SK-N-SH (cell line): ENCODE data around the gene AGMO. TPM values are rescaled to one million over a fixed set of nuclear protein-coding genes. Genes with fewer than 3 reads are reported as not detected.

Source experiments
- CTCF ChIA-PET: fragments of 300-600, 350-600 bp; formaldehyde crosslinking; extraction: SDS; loops from one replicate; lab custom pipeline; 2021; lab: Yijun Ruan, JAX
- POLR2A ChIA-PET: fragments of 350-600 bp; sonication (Branson Sonifier 250); formaldehyde crosslinking; extraction: SDS; loops from one replicate; lab custom pipeline; 2020; ENCODE audit warnings: antibody characterized with exemption, inconsistent platforms; lab: Yijun Ruan, JAX
- DNase-seq: peaks from one replicate; pipeline ENCODE4 v3.0.0; 2012
- H2AFZ ChIP-seq: fragments of 200-600 bp; sonication (generic); 2 replicates; pipeline ENCODE4 v1.8.1; 2016; ENCODE audit warnings: antibody characterized with exemption, mild to moderate bottlenecking, low read depth
- H3F3A ChIP-seq: fragments of 200-600 bp; sonication (generic); replicated peaks from 2 replicates; pipeline ENCODE3; 2016; ENCODE audit warnings: antibody characterized with exemption, mild to moderate bottlenecking; ENCODE audit not compliant: insufficient read depth
- H3K27ac ChIP-seq, 2 experiments: fragments of 200-500 bp in 1 of 2; fragments of 200-600 bp in 1 of 2; sonication (Bioruptor generic) in 1 of 2; sonication (generic), shearing (Covaris generic) in 1 of 2; 2 replicates each; pipeline versions ENCODE4 v1.5.1 to v1.6.1; 2014 to 2016; ENCODE audit warnings: low read depth in 2 of 2, inconsistent platforms in 1 of 2, low read length in 1 of 2, mild to moderate bottlenecking in 1 of 2, mixed read lengths in 1 of 2
- H3K27me3 ChIP-seq: fragments of 200-600 bp; sonication (generic), shearing (Covaris generic); 2 replicates; pipeline ENCODE4 v1.6.1; 2016; ENCODE audit warnings: mixed run types; ENCODE audit not compliant: insufficient read depth
- H3K36me3 ChIP-seq, 2 experiments: fragments of 200-500 bp in 1 of 2; fragments of 200-600 bp in 1 of 2; sonication (Bioruptor generic) in 1 of 2; sonication (generic) in 1 of 2; replicated peaks in 1 of 2; 2 replicates each; pipeline versions ENCODE3 to v1.5.1; 2014 to 2016; ENCODE audit warnings: low read length in 1 of 2, mild to moderate bottlenecking in 1 of 2; ENCODE audit not compliant: insufficient read depth in 2 of 2, control insufficient read depth in 1 of 2
- H3K4me1 ChIP-seq, 2 experiments: fragments of 200-500 bp in 1 of 2; fragments of 200-600 bp in 1 of 2; sonication (Bioruptor generic) in 1 of 2; sonication (generic), shearing (Covaris generic) in 1 of 2; 2 replicates each; pipeline versions ENCODE4 v1.5.1 to v1.6.1; 2014 to 2016; ENCODE audit warnings: low read depth in 1 of 2, low read length in 1 of 2, mixed run types in 1 of 2; ENCODE audit not compliant: insufficient read depth in 2 of 2, control insufficient read depth in 1 of 2
- H3K4me2 ChIP-seq: fragments of 200-600 bp; sonication (generic), shearing (Covaris generic); 2 replicates; pipeline ENCODE4 v1.6.1; 2017; ENCODE audit warnings: mixed run types
- H3K4me3 ChIP-seq, 2 experiments: fragments of 200-500 bp in 1 of 2; fragments of 200-600 bp in 1 of 2; sonication (Bioruptor generic) in 1 of 2; sonication (generic), shearing (Covaris generic) in 1 of 2; 2 replicates each; pipeline versions ENCODE4 v1.5.1 to v1.8.1; 2014 to 2016; ENCODE audit warnings: low read depth in 2 of 2, inconsistent platforms in 1 of 2, low read length in 1 of 2, mild to moderate bottlenecking in 1 of 2, mixed read lengths in 1 of 2, moderate library complexity in 1 of 2
- H3K79me2 ChIP-seq: fragments of 200-600 bp; sonication (generic); 2 replicates; pipeline ENCODE4 v1.8.1; 2017; ENCODE audit warnings: mild to moderate bottlenecking; ENCODE audit not compliant: insufficient read depth
- H3K9ac ChIP-seq: fragments of 200-600 bp; sonication (generic); 2 replicates; pipeline ENCODE4 v1.6.1; 2017; ENCODE audit warnings: mixed run types
- H3K9me2 ChIP-seq: fragments of 200-600 bp; sonication (generic); 2 replicates; pipeline ENCODE4 v1.6.1; 2017; ENCODE audit warnings: mixed run types
- H3K9me3 ChIP-seq: fragments of 200-600 bp; sonication (generic); 2 replicates; pipeline ENCODE4 v1.6.1; 2017; ENCODE audit warnings: mixed run types, mild to moderate bottlenecking, moderate library complexity
- H4K20me1 ChIP-seq: fragments of 200-600 bp; sonication (generic); 2 replicates; pipeline ENCODE4 v1.6.1; 2017; ENCODE audit warnings: mild to moderate bottlenecking, mixed run types; ENCODE audit not compliant: insufficient read depth
- CHD2 ChIP-seq: fragments of 150-350 bp; IDR thresholded peaks from 2 replicates; pipeline ENCODE4 v1.6.1; 2018; ENCODE audit warnings: low read length; ENCODE audit not compliant: partially characterized antibody
- EP300 ChIP-seq, 2 experiments: IDR thresholded peaks; 2 replicates each; pipeline versions ENCODE4 v1.4.0 to v1.6.1; 2012; ENCODE audit warnings: borderline replicate concordance in 1 of 2, low read depth in 1 of 2, low read length in 1 of 2
- EZH2phosphoT487 ChIP-seq: fragments of 200-600 bp; sonication (generic); IDR thresholded peaks from 2 replicates; pipeline ENCODE4 v1.6.1; 2017; ENCODE audit warnings: low read depth, mixed run types, mild to moderate bottlenecking, antibody characterized with exemption, moderate library complexity, borderline replicate concordance
- FOSL2 ChIP-seq: IDR thresholded peaks from 2 replicates; pipeline ENCODE4 v1.4.0; 2012; ENCODE audit warnings: low read depth, mild to moderate bottlenecking, moderate library complexity, borderline replicate concordance
- FOXJ3 ChIP-seq: sonication (generic); formaldehyde crosslinking; IDR thresholded peaks from 2 replicates; pipeline ENCODE4 v1.5.1; 2020; ENCODE audit warnings: mild to moderate bottlenecking, missing genetic modification reagents
- GABPA ChIP-seq: IDR thresholded peaks from 2 replicates; pipeline ENCODE4 v1.4.0; 2012; ENCODE audit warnings: low read depth, mild to moderate bottlenecking
- GATA2 ChIP-seq: sonication (generic); formaldehyde crosslinking; IDR thresholded peaks from 2 replicates; pipeline ENCODE4 v1.5.0; 2020; ENCODE audit warnings: mild to moderate bottlenecking, missing genetic modification reagents
- JUND ChIP-seq: IDR thresholded peaks from 2 replicates; pipeline ENCODE4 v1.4.0; 2012
- MEF2A ChIP-seq: IDR thresholded peaks from 2 replicates; pipeline ENCODE4 v1.4.0; 2012; ENCODE audit warnings: low read depth, borderline replicate concordance
- MXI1 ChIP-seq: IDR thresholded peaks from 2 replicates; pipeline ENCODE4 v1.6.1; 2012; ENCODE audit warnings: mild to moderate bottlenecking, low read depth, low read length, improper control_type of control experiment
- RAD21 ChIP-seq: IDR thresholded peaks from 2 replicates; pipeline ENCODE4 v1.6.1; 2012; ENCODE audit warnings: mild to moderate bottlenecking, low read length
- RXRA ChIP-seq: IDR thresholded peaks from 2 replicates; pipeline ENCODE4 v1.4.0; 2012; ENCODE audit warnings: low read depth, mild to moderate bottlenecking, borderline replicate concordance
- SMC3 ChIP-seq: IDR thresholded peaks from 2 replicates; pipeline ENCODE4 v1.6.1; 2012; ENCODE audit warnings: low read depth, low read length, improper control_type of control experiment
- TCF12 ChIP-seq: IDR thresholded peaks from 2 replicates; pipeline ENCODE4 v1.4.0; 2012
- TEAD4 ChIP-seq: IDR thresholded peaks from 2 replicates; pipeline ENCODE4 v1.4.0; 2012; ENCODE audit warnings: mild to moderate bottlenecking, borderline replicate concordance; ENCODE audit not compliant: insufficient read depth
- YY1 ChIP-seq: IDR thresholded peaks from 2 replicates; pipeline ENCODE4 v1.4.0; 2012; ENCODE audit warnings: low read depth, mild to moderate bottlenecking
- WGBS: methylation state at CpG from one replicate; pipeline ENCODE4 v1.1.6; 2017; ENCODE audit warnings: low lambda C conversion rate; 5-methylcytosine and 5-hydroxymethylcytosine counted together
- polyA plus RNA-seq, 3 experiments: library from polyadenylated mRNA; depleted of rRNA; stranded (reverse); fragments of >200 nt; gene quantifications; 2 replicates each; pipeline ENCODE4 v1.2.3, GENCODE V29; 2012
- TF ChIP-seq, protein P1 (sequence below): IDR thresholded peaks from 2 replicates; pipeline ENCODE4 v1.6.1; 2012; ENCODE audit warnings: mild to moderate bottlenecking, low read depth, low read length, moderate library complexity
- TF ChIP-seq, protein P2 (sequence below): fragments of 200-600 bp; sonication (generic); IDR thresholded peaks from 2 replicates; pipeline ENCODE4 v1.6.1; 2017; ENCODE audit warnings: antibody characterized with exemption, mild to moderate bottlenecking, moderate library complexity
- TF ChIP-seq, protein P3 (sequence below): IDR thresholded peaks from 2 replicates; pipeline ENCODE4 v1.4.0; 2012; ENCODE audit warnings: low read depth
- TF ChIP-seq, protein P4 (sequence below): IDR thresholded peaks from 2 replicates; pipeline ENCODE4 v1.4.0; 2012; ENCODE audit warnings: low read depth, borderline replicate concordance

The AGMO gene
- polyA plus RNA-seq, 1 of the 3 experiments (the other 2 are of a cell fraction) = 0.05 TPM

DNA sequence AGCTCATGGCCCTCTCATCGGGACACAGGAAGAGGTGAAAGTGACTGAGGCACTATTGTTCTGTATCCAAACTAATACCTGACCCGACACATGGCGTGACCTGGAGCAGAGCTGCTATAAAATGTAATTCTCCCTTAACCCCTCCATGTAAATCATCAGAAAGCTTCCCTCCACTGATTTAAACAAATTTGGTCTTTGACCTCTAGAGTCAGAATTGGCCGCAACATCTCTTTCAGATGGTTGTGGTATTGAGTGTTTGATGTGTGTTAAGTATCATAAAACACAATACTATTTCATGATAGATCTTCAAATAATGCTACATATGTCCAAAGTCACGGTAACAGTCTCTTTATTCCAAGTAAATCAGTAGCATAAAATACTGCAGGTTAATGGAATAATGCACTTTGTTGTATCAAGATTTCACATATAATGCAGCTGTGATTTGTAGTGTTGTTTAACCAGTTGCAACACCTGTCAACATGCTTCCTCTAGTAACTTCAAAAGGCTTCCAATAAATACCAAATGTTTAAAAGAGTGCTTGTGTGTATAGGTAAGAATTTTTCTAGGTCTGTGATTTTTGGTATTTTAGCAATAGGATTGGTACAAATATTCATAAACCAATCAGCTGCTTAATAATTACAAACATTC, 144.3 kb downstream of the AGMO start:
- Histone ChIP-seq H3K27me3 (no peaks in the 10 kb centered on the region), H3K9me2 (no peaks in the 10 kb centered on the region), H3K36me3 (no peaks in the 10 kb centered on the region), H3K4me1 (no peaks in the 10 kb centered on the region; a peak in 1 of 4 replicates), H3K79me2 (no peaks in the 10 kb centered on the region), H3K9ac (no peak overlapping the region), H2AFZ (no peak overlapping the region), H3K9me3 (no peaks in the 10 kb centered on the region), H3K4me2 (no peak overlapping the region), H3F3A (no peaks in the 10 kb centered on the region), H3K4me3 (no peak overlapping the region), H3K27ac (no peak overlapping the region), H4K20me1 (no peaks in the 10 kb centered on the region)
- ChIA-PET CTCF (interaction anchor here (0.6 to 1.2 kb wide), 2 partner anchors 18 to 1063 kb away, joined by 3 read pairs; no protein-coding TSS in a partner anchor), POLR2A (no interaction called here)
- WGBS = 71% methylated on average over 5 of the region's 5 CpGs
- no peak for DNase-seq
- TF ChIP-seq EP300 (IDR thresholded peaks at IDR 0.05; ENCODE audit: borderline replicate concordance in 1 of 2, low read depth in 1 of 2, low read length in 1 of 2) = no peak
- TF ChIP-seq MXI1 = no peak
- no peak for TF ChIP-seq GATA2 (CRISPR knock-in tag)
- no peak for TF ChIP-seq TCF12
- TF ChIP-seq EZH2phosphoT487 = no peak
- TF ChIP-seq, protein P1, sequence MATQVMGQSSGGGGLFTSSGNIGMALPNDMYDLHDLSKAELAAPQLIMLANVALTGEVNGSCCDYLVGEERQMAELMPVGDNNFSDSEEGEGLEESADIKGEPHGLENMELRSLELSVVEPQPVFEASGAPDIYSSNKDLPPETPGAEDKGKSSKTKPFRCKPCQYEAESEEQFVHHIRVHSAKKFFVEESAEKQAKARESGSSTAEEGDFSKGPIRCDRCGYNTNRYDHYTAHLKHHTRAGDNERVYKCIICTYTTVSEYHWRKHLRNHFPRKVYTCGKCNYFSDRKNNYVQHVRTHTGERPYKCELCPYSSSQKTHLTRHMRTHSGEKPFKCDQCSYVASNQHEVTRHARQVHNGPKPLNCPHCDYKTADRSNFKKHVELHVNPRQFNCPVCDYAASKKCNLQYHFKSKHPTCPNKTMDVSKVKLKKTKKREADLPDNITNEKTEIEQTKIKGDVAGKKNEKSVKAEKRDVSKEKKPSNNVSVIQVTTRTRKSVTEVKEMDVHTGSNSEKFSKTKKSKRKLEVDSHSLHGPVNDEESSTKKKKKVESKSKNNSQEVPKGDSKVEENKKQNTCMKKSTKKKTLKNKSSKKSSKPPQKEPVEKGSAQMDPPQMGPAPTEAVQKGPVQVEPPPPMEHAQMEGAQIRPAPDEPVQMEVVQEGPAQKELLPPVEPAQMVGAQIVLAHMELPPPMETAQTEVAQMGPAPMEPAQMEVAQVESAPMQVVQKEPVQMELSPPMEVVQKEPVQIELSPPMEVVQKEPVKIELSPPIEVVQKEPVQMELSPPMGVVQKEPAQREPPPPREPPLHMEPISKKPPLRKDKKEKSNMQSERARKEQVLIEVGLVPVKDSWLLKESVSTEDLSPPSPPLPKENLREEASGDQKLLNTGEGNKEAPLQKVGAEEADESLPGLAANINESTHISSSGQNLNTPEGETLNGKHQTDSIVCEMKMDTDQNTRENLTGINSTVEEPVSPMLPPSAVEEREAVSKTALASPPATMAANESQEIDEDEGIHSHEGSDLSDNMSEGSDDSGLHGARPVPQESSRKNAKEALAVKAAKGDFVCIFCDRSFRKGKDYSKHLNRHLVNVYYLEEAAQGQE = no peak
- no peak for TF ChIP-seq SMC3
- no peak for TF ChIP-seq YY1
- TF ChIP-seq RXRA = no peak
- TF ChIP-seq, protein P2, sequence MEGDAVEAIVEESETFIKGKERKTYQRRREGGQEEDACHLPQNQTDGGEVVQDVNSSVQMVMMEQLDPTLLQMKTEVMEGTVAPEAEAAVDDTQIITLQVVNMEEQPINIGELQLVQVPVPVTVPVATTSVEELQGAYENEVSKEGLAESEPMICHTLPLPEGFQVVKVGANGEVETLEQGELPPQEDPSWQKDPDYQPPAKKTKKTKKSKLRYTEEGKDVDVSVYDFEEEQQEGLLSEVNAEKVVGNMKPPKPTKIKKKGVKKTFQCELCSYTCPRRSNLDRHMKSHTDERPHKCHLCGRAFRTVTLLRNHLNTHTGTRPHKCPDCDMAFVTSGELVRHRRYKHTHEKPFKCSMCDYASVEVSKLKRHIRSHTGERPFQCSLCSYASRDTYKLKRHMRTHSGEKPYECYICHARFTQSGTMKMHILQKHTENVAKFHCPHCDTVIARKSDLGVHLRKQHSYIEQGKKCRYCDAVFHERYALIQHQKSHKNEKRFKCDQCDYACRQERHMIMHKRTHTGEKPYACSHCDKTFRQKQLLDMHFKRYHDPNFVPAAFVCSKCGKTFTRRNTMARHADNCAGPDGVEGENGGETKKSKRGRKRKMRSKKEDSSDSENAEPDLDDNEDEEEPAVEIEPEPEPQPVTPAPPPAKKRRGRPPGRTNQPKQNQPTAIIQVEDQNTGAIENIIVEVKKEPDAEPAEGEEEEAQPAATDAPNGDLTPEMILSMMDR = no peak

DNA sequence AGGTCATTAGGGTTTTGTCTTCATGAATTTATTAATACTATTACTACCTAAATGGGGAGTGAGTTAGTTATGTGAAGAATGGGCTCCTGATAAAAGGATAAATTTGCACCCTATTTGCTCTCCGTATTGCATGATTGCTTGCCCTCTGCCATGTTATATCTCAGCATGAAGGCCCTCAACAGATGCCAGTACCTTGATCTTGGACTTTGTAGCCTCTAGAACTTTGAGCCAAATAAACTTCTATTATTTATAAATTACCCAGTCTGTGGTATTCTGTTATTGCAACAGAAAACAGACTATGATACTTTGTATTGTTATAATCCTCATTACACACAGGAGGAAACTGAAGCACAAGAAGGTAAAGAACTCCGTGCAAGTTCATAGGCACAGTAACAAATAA, 150.8 kb downstream of the AGMO start:
- H2AFZ ChIP-seq = no peak overlapping the region
- H3K9me2 ChIP-seq = no peaks in the 10 kb centered on the region
- no peak overlapping the region for H3K27ac ChIP-seq
- H3K4me2 ChIP-seq = no peak overlapping the region
- CTCF ChIA-PET = no interaction called here
- H4K20me1 ChIP-seq = no peaks in the 10 kb centered on the region
- no peaks in the 10 kb centered on the region for H3K9me3 ChIP-seq
- POLR2A ChIA-PET = no interaction called here
- H3K4me3 ChIP-seq = no peak overlapping the region
- WGBS = 62% methylated on average over 2 of the region's 2 CpGs
- no peak overlapping the region for H3K9ac ChIP-seq
- H3K4me1 ChIP-seq = no peaks in the 10 kb centered on the region; a peak in 1 of 4 replicates
- no peaks in the 10 kb centered on the region for H3K36me3 ChIP-seq
- no peaks in the 10 kb centered on the region for H3F3A ChIP-seq
- no peaks in the 10 kb centered on the region for H3K27me3 ChIP-seq
- DNase-seq = no peak
- H3K79me2 ChIP-seq = no peaks in the 10 kb centered on the region
- TF ChIP-seq CHD2 = no peak
- no peak for TF ChIP-seq GABPA
- TF ChIP-seq RXRA = no peak
- TF ChIP-seq TEAD4 = no peak
- TF ChIP-seq MEF2A = no peak
- TF ChIP-seq JUND = no peak
- TF ChIP-seq RAD21 = no peak
- TF ChIP-seq, protein P3, sequence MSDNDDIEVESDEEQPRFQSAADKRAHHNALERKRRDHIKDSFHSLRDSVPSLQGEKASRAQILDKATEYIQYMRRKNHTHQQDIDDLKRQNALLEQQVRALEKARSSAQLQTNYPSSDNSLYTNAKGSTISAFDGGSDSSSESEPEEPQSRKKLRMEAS = no peak
- no peak for TF ChIP-seq FOXJ3 (CRISPR knock-in tag)
- TF ChIP-seq EZH2phosphoT487 = no peak
- no peak for TF ChIP-seq FOSL2
- TF ChIP-seq SMC3 = no peak
- no peak for TF ChIP-seq GATA2 (CRISPR knock-in tag)
- TF ChIP-seq, protein P4, sequence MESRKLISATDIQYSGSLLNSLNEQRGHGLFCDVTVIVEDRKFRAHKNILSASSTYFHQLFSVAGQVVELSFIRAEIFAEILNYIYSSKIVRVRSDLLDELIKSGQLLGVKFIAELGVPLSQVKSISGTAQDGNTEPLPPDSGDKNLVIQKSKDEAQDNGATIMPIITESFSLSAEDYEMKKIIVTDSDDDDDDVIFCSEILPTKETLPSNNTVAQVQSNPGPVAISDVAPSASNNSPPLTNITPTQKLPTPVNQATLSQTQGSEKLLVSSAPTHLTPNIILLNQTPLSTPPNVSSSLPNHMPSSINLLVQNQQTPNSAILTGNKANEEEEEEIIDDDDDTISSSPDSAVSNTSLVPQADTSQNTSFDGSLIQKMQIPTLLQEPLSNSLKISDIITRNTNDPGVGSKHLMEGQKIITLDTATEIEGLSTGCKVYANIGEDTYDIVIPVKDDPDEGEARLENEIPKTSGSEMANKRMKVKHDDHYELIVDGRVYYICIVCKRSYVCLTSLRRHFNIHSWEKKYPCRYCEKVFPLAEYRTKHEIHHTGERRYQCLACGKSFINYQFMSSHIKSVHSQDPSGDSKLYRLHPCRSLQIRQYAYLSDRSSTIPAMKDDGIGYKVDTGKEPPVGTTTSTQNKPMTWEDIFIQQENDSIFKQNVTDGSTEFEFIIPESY = no peak
- TF ChIP-seq YY1 = no peak
